Measurements from ENCODE around the gene CYP3A7. TPM values are rescaled to one million over a fixed set of nuclear protein-coding genes. Genes with fewer than 3 reads are reported as not detected.

The CYP3A7 gene
- polyA plus RNA-seq, 1 donor (not counting 4 experiments of a cell fraction or from before 2014, with no cell fraction given), result not detected

- DNase-seq (ENCODE audit: low read depth, low spot score), result no peak
- peaks cover 21% of the 10 kb centered on the region for H3K4me1 ChIP-seq (ENCODE audit: control insufficient read depth, extremely low read depth, insufficient read depth, low read length)
- TF ChIP-seq EZH2 (IDR thresholded peaks at IDR 0.05; ENCODE audit: low read length) (no peak), CTCF (optimal IDR thresholded peaks at IDR 0.05 in 1 of 3, IDR thresholded peaks at IDR 0.05 in 1 of 3, conservative IDR thresholded peaks at IDR 0.05 in 1 of 3; ENCODE audit: extremely low read depth in 1 of 3, insufficient read depth in 2 of 3, low read length in 3 of 3) (no peak)
- no peaks in the 10 kb centered on the region for H3K36me3 ChIP-seq (ENCODE audit: control insufficient read depth in 2 of 2, extremely low read depth in 1 of 2, insufficient read depth in 2 of 2, low read length in 2 of 2)
- no peak overlapping the region for H3K4me3 ChIP-seq (ENCODE audit: control insufficient read depth in 2 of 3, extremely low read depth in 1 of 3, insufficient read depth in 2 of 3, low read depth in 1 of 3, low read length in 3 of 3)
- no peak overlapping the region for H2AFZ ChIP-seq (ENCODE audit: control insufficient read depth, low read length)
- dilution Hi-C loops (cut with MboI; ENCODE audit: extremely low pct_ligation_motif_present, low sequenced_read_pairs), result no loop called here
- H3K79me2 ChIP-seq (ENCODE audit: control insufficient read depth, insufficient read depth, low read length), result no peaks in the 10 kb centered on the region
- no peaks in the 10 kb centered on the region for H3K27me3 ChIP-seq (ENCODE audit: control insufficient read depth, extremely low read depth, insufficient read depth, low read length)
- no peaks in the 10 kb centered on the region for H3K9me3 ChIP-seq (ENCODE audit: control insufficient read depth, low read depth, low read length)
- no peak overlapping the region for H3K9ac ChIP-seq (ENCODE audit: control insufficient read depth, extremely low read depth, insufficient read depth, low read length)
- no peaks in the 10 kb centered on the region for H4K20me1 ChIP-seq (ENCODE audit: control insufficient read depth, extremely low read depth, insufficient read depth, low read length)
- H3K27ac ChIP-seq (ENCODE audit: control insufficient read depth, insufficient read depth, low read length), result no peak overlapping the region
- H3K9me1 ChIP-seq (ENCODE audit: control insufficient read depth, extremely low read depth, insufficient read depth, low read length), result no peaks in the 10 kb centered on the region
- no peak for FAIRE-seq
- no peak overlapping the region for H3K4me2 ChIP-seq (ENCODE audit: control insufficient read depth, extremely low read depth, insufficient read depth, low read depth, low read length)
Measured at GRCh38 chr7:99740573-99741440, 5.8 kb upstream of the CYP3A7 start.

- FAIRE-seq, result no peak
- dilution Hi-C loops (cut with MboI; ENCODE audit: extremely low pct_ligation_motif_present, low sequenced_read_pairs), result no loop called here
- no peak for DNase-seq (ENCODE audit: low read depth, low spot score)
Measured at GRCh38 chr7:99739699-99740572, 4.9 kb upstream of the CYP3A7 start.

More at GRCh38 chr7:99739699-99740572, 4.9 kb upstream of the CYP3A7 start:
- H3K9ac ChIP-seq (ENCODE audit: control insufficient read depth, extremely low read depth, insufficient read depth, low read length), result no peak overlapping the region
- H3K36me3 ChIP-seq (ENCODE audit: control insufficient read depth in 2 of 2, extremely low read depth in 1 of 2, insufficient read depth in 2 of 2, low read length in 2 of 2), result no peaks in the 10 kb centered on the region
- H3K9me1 ChIP-seq (ENCODE audit: control insufficient read depth, extremely low read depth, insufficient read depth, low read length), result no peaks in the 10 kb centered on the region
- H3K4me2 ChIP-seq (ENCODE audit: control insufficient read depth, extremely low read depth, insufficient read depth, low read depth, low read length), result no peak overlapping the region
- TF ChIP-seq EZH2 (IDR thresholded peaks at IDR 0.05; ENCODE audit: low read length) (no peak), CTCF (optimal IDR thresholded peaks at IDR 0.05 in 1 of 3, IDR thresholded peaks at IDR 0.05 in 1 of 3, conservative IDR thresholded peaks at IDR 0.05 in 1 of 3; ENCODE audit: extremely low read depth in 1 of 3, insufficient read depth in 2 of 3, low read length in 3 of 3) (no peak)
- no peaks in the 10 kb centered on the region for H3K79me2 ChIP-seq (ENCODE audit: control insufficient read depth, insufficient read depth, low read length)
- no peaks in the 10 kb centered on the region for H4K20me1 ChIP-seq (ENCODE audit: control insufficient read depth, extremely low read depth, insufficient read depth, low read length)
- peaks cover 21% of the 10 kb centered on the region for H3K4me1 ChIP-seq (ENCODE audit: control insufficient read depth, extremely low read depth, insufficient read depth, low read length)
- no peak overlapping the region for H2AFZ ChIP-seq (ENCODE audit: control insufficient read depth, low read length)
- H3K9me3 ChIP-seq (ENCODE audit: control insufficient read depth, low read depth, low read length), result no peaks in the 10 kb centered on the region
- H3K27ac ChIP-seq (ENCODE audit: control insufficient read depth, insufficient read depth, low read length), result no peak overlapping the region
- no peak overlapping the region for H3K4me3 ChIP-seq (ENCODE audit: control insufficient read depth in 2 of 3, extremely low read depth in 1 of 3, insufficient read depth in 2 of 3, low read depth in 1 of 3, low read length in 3 of 3)
- no peaks in the 10 kb centered on the region for H3K27me3 ChIP-seq (ENCODE audit: control insufficient read depth, extremely low read depth, insufficient read depth, low read length)

Measured in keratinocyte (primary cell).